ENCODE data around the gene GRID2.

Gene GRID2

DNA sequence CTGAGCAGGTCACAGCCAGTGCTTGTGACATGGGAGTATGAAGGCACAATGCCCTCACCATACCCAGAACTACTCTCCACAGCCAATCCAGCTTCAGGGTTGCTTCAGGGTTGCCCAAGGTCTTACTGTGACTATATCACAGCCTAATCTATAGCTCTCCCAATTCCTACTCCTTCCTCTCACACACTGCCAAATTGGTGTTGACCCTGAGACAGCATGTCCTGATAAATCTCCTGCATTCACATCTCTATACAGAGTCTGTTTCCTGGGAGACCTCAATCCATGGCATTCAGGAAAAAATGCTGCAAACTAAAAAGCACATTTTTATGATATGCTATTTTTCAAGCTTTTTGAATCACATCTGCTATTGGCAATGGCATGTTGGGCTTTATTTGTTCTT lies 456.7 kb downstream of the GRID2 start:
- no peak for FAIRE-seq

DNA sequence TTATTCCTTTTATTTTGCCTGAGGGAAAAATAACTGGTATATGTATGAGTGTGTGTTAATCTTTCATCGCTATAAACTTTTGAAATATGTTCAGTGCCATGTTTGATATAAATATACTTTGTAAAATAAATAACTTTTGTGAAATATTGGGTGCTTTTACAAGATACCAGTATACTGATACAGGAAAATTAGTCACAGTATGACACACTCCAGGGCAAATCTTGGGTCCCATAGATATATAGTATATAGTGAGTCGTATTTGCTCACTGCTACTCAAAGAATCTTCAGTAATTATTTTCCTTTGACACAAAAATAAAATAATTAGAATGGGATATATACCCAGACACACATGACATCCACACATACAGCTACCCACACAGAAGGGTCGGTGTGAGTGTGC lies 472.3 kb downstream of the GRID2 start:
- FAIRE-seq = no peak

GRCh38 chr4:92789741-92790140 lies 486.0 kb downstream of the GRID2 start:
- FAIRE-seq = no peak

GRCh38 chr4:92791871-92792440 lies 488.2 kb downstream of the GRID2 start:
- no peak for FAIRE-seq

- FAIRE-seq = no peak
Observed at GRCh38 chr4:92809381-92809780, 505.6 kb downstream of the GRID2 start.

GRCh38 chr4:92812652-92813051 lies 508.9 kb downstream of the GRID2 start:
- FAIRE-seq = no peak

DNA sequence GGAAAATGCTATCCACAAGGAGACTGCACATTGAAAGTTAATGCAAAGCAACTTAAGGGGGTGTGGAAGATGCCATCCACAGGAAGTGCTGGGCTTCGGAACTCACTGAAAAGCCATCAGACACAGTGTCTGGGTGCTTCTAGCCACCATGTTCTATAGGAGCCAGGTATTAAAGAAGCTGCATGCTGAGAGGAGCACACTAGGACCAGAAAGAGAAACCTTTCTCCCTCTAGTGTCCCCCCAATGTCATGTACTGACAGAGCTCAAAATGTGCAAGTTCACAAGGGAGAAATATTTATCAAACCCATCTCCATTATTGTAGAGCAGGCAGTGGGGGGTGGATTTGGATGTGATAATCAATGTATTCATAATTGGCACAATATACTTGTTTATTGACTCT lies 510.9 kb downstream of the GRID2 start:
- FAIRE-seq = no peak

DNA sequence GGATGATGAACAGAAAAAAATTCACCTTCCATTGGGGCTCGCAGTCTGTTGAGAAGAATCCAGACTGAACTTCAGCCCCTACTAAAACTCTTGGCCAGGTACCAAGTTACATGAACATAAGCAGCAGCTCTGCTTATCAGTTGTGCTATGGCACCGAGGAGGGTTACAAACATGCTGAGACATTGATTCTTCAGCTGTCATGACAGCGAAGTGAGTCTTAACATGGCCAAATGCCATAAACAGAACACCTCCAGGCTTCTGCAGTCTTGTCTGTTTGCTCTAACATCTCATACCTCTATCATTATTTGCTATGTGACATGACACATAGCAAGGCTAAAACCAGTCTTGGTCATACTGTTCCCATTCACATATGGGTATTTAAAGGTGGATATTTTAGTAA lies 521.5 kb downstream of the GRID2 start:
- FAIRE-seq = no peak

GRCh38 chr4:92825791-92826190 lies 522.0 kb downstream of the GRID2 start:
- no peak for FAIRE-seq

GRCh38 chr4:92830771-92831170 lies 527.0 kb downstream of the GRID2 start:
- FAIRE-seq = no peak

DNA sequence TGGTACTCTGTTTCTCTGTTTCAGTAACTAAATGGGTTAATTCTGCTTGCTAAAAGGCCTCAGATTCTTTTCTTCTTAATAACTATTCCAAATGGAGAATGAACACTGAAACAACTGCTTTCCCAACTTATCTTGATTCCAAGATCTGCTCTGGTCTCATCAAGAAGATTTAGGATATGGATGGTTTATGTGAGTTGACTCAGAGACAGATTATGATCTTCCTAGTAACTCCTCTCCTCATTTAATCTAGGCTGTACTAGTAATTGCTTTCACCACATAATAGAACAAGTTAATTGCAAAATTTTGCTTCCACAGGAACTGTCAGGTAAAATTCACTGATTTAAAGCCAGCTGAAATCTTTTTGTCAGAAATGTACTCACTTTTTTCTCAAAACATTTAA lies 537.1 kb downstream of the GRID2 start:
- no peak for FAIRE-seq

- FAIRE-seq = no peak
Observed at GRCh38 chr4:92843784-92844183, 540.0 kb downstream of the GRID2 start.

GRCh38 chr4:92847026-92847425 lies 543.3 kb downstream of the GRID2 start:
- no peak for FAIRE-seq

DNA sequence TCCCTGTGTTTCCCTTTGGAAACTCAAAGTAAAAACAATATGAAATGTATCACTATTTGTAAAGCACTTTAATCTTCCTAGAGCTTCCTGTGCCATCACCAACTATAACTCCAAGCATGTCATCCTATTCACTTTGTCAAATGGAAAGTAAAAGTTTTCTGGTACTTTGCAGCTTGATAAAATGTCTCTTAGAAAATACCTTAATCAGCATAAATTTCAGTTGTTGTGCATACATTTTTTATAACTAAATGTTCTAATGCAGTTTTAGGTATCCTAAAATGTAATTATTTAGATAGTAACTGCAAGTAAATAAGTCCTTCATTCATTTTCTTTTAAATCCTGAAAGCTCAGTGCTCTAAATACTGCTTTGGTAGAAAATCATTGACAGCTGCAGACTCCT lies 558.7 kb downstream of the GRID2 start:
- no peak for FAIRE-seq

GRCh38 chr4:92864096-92864495 lies 560.3 kb downstream of the GRID2 start:
- FAIRE-seq = no peak

- FAIRE-seq = no peak
Observed at GRCh38 chr4:92872604-92873003, 568.8 kb downstream of the GRID2 start.

DNA sequence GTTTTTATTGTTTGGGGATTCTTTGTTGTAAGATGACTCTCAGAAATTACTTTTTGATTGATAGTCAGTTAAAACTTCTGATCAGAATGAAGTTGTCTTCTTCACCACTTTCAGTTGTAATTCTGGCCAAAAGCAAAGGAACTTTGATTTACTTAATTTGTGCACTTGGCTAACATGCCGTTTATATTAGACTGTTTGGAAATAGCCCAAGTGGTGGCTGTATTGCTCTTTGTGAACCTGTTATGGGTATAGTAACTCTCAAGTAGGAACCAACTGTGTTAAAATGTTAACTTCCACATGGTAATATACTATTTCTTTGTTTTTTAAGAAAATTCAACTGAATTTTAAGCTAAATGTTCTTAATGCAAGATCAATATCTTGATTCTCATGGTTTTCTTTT lies 581.9 kb downstream of the GRID2 start:
- no peak for FAIRE-seq

DNA sequence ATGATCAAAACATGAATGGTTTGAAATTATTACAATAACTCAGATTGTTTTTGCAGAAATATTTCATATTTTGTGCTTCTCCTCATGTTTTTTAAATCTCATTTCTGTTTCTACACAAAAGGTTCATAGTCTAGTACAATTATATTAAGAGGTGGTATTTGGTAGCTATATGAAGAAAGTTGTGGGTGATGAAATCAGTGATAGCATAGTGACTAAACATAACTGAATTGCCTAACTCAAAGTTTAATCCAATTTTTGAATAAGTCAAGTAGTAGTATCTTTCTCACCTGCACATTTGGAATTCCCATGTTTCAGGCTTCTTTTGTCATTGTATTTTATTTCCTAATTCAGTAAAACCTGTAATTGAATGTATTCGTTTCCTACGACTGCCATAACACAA lies 648.7 kb downstream of the GRID2 start:
- no peak for FAIRE-seq

GRCh38 chr4:92952897-92953296 lies 649.1 kb downstream of the GRID2 start:
- no peak for FAIRE-seq

DNA sequence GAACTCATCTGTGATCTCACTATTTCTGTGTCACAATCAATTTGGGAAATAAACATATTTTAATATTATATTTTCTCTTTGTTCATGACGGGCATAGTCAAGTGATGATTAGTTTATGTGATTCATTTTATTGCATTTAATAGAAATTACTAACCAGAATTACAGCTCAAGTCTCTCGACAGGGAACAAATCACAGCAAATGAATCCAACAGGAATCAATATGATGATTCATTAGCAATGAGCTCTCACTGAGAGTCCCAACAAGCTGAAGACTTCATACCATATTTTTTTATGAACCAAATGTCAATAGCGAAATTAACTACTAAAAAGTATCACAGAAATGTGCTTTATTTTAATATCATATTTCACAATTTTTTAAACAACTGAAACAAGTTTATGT lies 649.7 kb downstream of the GRID2 start:
- no peak for FAIRE-seq

DNA sequence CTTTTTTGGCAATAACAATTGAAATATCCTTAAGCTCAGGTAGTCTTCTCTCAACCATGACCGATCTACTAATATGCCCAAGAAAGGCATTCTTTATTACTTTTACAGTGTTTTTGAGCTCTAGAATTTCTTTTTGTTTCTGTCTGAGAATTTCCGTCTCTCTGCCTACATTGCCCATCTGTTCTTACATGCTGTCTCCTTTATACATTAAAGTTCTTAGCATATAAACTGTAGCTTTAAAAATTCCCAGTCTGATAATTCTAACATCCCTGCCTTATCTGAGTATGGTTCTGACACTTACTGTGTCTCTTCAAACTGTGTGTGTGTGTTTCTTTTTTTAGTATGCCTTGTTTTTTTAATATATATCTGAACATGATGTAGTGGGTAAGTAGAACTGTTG lies 658.1 kb downstream of the GRID2 start:
- no peak for FAIRE-seq

DNA sequence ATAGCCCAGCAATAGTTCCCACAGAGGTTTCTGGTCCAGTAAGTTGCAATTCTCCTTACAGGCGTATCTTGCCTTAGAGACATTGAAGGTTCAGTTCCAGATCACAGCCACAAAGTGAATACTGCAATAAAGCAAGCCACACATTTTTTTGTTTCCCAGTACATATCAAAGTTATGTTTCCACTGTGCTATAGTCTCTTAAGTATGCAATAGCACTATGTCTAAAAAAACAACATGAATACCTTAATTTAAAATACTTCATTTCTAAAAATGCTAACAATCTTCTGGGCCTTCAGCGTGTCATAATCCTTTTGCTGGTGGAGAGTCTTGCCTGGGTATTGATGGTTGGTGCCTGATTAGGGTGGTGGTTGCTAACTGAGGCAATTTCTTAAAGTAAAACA lies 659.1 kb downstream of the GRID2 start:
- no peak for FAIRE-seq

- FAIRE-seq = no peak
Observed at GRCh38 chr4:92968556-92968955, 664.8 kb downstream of the GRID2 start.

DNA sequence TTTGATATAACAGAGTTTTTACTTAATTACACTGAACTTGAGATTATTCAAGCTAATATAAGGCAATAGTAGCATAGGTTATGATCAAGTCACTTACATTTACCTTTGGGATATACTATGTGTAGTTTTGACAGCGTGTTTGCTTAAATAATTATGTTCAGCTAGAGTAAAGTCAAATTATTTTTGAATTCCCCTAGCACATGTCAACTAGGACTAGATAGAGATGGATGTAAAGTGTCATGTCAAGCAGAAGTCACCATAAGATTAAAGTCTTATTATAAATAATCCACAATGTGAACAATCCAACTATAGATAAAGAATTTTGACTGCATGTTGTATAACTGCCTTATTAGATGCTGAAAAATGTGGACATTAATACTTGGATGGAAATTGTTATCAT lies 665.2 kb downstream of the GRID2 start:
- FAIRE-seq = no peak

GRCh38 chr4:92969650-92970379 lies 666.0 kb downstream of the GRID2 start:
- no peak for FAIRE-seq

Data from G401.6 (cell line).